Inflammatory macrophage treated with lipopolysaccharide for 4 hours (primary cell): ENCODE results near the gene CELF6.
A peak's percentile ranks its signal among the peaks of the same experiment; 100 is the strongest.

Experiments
- DNase-seq: peaks from one replicate; pipeline ENCODE4 v3.0.0-alpha.2; 2020

The CELF6 gene

DNA sequence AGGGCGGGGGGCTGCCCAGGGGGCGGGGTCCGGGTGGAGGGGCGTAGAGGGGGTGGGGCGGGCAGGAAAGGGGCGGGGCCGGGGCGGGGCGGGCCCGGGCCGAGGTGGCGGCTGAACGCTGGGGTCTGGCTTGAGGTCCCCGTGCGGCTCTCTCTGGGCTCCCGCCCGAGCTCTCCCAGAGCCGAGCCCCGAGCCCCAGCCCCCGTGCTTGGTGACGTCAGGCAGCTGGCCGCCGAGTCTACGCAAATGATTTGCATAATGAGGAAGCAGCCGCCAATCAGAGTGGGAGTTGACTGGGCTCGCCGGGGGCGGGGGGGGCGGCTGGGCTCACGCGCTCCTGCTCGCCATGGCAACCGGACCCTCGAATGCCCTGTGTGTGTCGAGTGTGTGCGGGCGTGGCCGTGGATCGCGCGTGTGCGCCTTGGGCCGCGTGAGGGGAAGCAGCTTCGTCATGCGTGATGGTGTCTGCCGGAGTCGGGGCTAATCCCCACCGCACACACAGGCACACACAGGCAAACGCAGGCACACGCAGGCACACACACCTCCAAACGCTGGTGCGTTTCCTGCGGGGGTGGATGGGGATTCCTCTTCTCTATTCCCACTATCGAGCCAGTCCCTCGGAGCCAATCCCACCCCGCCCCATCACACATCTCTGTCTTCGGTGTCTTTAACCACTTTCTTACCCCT, at the start of gene CELF6:
Gene CELF6, minus strand, starts transcription at position 173 of the 687 bp plus-strand sequence. CDS start 283 bp downstream, outside the sequence.
- peak; percentile 87 for DNase-seq

DNA sequence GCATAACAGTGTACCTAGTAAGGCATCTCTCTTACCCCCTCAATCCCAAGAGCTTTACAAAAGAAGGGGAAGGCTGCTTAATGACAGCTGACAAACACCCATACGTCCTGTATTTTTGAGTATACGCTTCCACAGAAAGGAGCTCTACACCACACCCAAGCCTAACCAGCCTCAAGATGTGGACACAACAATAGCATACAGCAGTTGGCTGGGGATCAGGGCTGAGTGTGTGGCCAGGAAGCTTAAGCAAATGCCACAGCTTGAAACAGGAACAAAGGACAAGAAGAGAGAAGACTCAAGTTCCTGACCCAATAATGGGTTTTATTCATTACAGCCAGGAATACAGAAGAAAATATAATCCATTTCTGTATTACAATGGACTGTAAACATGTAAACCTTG, 48.9 kb upstream of the CELF6 start:
- DNase-seq, result peak; percentile 78

DNA sequence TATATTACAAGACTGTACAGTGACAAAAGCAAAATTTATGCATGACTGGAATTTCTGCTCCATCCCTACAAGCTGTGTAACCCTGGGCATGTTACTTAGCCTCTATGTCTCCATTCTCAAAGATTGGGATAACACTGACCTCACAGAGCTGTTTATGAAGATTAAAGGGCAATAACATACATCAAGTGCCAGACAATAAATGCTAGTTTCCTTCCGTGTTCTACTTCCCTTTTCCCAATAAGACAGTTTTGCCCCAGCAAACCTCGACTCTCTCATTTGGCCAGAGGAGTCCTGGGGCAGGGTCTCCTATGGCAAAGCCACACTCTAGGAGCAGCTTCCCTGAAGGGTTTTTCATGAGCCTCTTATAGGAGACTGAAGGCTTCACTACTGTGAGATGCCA, 48.4 kb upstream of the CELF6 start:
- DNase-seq, result peak; percentile 46

DNA sequence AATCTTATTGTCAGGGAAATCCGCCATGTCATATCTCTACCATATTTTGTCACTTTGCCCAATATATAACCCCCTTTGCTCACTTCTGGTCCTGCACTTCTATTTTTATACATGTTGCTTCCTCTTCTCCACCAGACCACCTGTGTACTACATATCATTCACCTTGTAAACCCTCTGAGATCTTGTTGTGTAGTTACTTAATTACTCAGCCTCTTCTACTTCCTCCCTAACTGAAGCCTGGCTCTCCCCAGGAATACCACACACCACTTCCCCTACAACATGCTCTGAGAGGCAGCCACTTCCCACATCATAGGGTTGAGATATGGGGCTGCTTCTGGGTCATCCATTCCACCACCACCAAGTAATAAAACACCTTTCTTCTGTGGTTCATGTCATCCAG, 45.9 kb upstream of the CELF6 start:
- peak; percentile 72 for DNase-seq

DNA sequence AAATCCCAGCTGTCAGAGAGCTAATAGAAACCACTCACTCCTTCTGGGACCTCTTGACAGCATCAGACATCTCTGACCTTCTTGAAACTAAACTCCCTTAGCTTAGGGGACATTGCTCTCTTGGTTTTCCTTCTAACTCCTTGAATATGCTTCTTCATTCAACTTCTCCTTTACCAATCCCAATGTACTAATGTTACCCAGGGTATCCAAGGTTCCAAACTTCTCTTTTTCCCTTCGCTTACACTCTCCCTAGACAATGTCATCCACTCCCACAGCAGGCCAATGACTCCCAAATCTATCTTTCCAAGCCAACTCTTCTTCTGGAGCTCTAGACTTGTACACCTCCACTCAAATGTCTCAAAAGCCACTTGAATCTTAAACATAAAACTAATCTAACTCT, 41.2 kb upstream of the CELF6 start:
- DNase-seq, result peak; percentile 28

DNA sequence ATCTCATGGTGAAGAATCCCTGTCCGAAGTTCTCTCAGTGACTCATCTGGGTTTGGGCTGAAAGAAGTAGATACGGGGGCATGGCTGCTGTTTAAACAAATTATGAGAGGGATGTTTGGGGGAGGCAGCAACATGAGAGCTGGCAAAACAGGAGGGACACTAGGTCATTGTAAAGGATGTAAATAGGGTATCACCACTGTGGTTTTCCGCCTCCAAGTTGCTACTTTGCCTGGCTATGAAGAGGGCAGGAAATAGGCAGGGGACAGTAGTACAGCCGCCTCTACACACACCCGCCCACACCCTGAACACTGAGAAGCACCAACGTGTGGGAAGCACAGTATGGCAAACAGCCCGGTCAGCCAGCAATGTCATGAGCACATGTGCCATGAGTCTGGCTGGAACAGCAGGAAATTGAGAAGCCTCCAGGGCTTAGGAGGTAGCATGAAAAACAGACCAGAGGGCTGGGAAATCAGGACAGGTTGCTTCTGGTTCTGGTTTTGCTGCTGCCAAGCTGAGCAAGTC, 38.8 kb upstream of the CELF6 start:
- DNase-seq, result peak; percentile 83

DNA sequence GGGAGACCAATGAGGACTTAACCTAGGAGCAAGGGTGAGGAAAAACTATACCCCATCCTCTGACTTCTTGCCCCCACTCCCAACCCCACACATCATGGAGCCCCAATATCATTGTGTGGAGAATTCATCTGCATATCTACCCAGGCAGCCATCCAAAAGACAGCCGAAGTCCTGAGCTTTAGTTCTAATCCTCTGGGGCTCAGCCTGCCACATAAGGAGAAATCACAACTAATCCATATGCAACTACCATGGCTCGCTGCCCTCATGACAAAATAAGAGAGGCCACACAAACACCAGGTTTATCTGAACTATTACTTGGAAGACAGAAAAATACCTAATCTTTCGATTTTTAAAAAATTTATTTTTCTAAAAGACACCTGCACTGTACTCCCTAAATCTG, 38.2 kb upstream of the CELF6 start:
- DNase-seq, result no peak

DNA sequence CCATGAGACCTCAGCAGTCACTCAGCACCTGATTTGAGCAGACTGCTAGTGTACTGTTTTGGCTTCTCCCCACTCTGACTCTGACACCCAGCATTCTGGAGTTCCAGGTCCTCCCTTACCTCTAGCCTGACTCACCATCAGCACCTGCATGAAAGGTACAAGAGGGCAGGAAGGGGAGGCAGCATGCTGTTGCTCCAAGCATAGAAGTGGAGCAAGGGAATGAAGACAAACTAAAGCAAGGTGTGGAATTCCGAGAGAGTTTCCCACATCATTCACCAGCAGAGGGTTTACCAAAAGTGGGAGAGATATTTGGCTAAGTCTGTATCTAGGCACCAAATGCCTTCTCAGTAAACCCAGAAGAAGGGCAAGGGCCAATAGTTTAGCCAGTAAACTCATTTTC, 34.5 kb upstream of the CELF6 start:
- DNase-seq, result no peak

DNA sequence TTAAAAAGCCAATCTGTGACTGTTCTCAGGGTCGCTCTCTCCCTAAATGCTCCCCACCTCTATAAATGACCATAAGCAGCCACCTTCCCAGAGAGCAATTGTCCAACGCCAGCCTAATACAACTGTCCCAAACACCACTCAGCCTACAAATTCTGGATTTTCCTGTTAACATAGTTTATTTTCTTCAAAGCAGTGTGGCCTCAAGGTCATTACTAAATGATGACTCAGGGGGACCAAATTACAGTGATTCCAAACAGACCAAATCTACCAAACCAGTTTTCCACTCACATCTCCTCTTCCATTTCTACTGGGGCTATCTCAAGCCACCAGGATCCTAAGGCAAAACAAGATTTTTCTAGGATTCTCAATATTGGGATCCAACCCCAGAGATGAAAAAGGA, 33.3 kb upstream of the CELF6 start:
- no peak for DNase-seq

DNA sequence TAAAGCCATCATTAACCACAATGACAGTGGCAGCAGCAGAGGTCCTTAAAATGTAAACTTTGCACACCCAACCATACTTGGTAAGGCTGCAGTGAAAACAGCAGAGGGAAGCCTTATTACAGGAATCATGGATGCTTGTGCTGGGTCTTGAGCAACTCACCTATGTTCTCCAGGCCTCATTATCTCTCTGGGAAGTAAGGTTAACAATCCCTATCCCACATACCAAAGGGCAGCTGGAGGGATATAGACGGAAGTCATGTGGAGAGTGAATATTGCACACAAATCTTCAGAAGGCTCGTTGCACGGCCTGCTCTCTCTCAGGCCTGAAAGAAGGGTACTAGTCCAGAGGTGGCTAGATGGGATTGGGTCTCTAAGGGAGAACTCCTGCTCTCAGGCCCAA, 25.8 kb upstream of the CELF6 start:
- no peak for DNase-seq

DNA sequence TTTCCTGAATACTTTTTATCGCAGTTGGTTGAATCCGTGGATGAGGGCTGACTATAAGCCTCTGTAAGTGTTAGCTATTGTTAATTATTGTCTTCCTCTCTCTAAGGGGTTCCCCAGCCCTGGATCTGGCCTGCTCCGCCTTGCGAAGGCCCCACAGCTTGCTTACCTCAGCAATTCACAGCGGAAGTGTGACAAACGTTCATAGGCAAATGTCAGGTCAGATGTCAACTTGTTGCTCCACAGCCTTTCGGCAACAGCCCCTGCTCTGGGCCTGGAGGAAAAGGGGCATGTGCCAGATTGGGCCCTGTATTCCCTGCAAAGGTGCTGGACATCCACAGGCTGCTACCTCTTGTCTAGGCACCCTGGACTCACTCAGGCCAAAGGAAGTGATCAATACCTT, 25.3 kb upstream of the CELF6 start:
- no peak for DNase-seq

DNA sequence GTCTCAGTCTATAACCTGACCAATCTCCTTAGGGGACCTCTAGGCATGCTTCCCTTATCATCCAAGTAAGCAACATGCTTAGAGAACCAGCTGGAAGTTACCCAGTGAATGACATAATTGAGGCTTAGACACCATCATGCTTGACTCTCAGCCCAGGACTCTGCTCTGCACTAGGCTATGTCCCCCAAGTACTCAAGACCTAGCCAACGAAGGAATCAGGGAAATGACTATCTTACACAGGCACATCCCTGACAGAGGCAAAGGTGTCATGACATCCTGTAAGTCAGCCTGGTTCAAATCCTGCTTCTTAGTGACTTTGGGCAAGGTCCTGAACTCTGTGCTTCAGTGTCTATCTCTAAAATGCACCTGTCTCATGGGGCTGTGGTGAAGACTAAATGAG, 24.6 kb upstream of the CELF6 start:
- no peak for DNase-seq

DNA sequence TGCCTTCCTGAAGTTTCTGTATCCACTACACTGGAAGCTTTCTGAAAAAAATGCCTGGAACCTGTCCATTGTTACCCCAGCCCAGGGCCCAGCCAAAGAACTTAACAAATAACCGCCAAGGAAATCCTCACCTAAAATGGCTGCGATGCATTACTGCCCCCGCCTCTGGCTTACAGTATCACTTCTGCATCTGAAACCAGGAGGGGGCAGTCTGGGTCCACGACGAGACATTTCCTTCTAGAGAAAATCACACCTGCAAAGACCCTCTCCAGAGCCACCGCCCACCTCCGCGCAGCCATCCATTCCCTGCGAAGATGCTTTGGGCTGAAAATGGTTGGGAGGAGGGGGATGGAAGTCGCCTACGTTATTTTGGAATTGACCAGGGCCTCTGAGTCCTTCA, 22.4 kb upstream of the CELF6 start:
- peak; percentile 40 for DNase-seq

DNA sequence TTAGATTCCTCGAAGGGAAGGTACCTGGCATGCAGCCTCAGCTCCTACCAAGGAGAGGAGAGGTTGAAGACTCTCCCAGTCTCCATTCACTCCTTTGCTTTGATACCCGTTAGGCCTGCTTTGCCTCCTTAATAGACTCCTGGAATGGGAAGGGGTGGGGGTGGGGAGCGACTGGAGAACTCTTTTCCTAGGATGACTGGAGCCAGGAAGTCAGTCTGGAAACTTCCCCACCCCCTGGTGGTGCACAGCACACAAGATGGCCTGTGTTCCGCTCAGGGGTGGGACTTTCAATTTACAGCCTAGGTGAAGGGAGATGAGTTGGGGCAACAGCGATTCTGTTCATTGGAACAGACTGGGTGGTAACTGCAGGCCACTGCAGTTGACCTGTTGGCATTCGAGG, 21.4 kb upstream of the CELF6 start:
- DNase-seq, result no peak

DNA sequence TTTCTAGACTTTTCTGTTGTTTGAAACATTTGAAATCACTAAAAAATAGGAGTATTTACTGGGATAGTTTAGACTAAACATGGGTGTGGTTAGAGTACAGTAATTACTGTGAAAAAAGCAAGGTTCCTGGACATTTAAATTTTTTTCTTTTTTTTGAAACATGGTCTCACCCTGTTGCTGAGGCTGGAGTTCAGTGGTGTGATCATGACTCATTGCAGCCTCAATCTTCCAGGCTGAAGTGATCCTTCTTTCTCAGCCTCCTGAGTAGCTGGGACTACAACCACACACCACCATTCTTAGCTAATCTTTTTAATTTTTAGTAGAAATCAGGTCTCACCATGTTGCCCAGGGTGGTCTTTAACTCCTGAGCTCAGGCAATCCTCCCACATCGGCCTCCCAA, 20.4 kb upstream of the CELF6 start:
- peak; percentile 46 for DNase-seq

DNA sequence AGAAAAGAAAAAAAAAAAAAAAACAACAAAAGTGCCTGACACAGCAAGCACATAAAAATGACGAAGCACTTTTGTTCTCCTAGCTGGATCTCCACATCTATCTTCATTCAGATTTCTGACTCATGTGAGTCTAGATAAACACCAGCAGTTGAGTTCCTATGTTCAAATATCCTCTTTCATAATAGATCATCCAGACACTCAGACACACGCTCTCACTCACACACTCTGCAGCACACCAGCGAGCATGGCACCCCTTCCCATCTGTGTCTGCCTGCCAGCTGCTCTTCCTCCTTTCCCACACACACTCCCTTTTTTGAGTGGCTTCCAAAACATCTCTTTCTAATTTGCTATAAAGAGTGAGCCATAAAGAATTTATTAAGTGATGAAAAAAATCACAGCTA, 19.8 kb upstream of the CELF6 start:
- peak; percentile 83 for DNase-seq

DNA sequence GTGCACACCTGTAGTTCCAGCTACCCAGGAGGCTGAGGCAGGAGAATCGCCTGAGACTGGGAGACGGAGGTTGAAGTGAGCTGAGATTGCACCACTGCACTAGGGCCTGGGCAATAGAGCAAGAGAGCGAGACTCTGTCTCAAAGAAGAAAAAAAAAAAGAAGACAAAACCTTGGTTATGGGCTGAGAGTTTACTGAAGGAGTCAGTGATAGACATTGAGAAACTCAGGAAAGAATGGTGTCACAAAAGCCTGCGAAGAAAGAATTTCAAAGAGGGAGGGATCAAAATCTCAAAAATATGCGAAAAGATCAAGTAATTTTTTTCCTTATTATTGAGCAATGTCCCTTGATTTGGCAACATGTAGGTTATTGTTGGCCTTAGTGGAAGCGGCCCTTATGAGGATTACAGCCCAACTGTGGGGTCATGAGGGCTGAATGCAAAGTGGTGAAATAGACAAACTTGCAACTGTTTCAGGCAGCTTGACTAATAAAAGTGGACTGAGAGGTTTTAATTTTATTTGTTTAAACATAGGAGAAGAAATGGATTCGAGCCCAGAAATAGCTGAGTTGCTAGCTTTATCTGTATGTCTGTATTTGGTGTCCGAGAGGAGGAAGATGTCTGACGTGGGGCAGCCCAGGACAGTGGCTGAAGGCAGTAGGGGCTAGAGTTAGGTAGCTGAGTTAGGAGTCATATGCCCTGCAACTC, 18.8 kb upstream of the CELF6 start:
- DNase-seq, result peak; percentile 84

DNA sequence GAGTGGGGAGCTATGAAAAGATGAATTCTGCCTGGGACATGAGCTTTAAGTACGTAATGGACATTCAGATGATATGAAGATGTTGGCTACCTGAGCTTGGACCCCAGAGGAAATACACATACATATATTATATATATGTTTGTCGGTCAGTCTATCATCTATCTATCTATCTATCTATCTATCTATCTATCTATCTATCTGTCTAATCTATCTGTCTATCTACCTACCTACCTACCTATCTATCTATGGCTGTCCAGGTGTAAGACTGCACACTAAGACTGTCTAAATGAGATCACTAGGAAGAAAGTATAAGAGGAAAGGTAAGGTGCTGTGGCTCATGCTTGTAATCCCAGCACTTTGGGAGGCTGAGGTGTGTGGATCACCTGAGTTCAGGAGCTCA, 18.2 kb upstream of the CELF6 start:
- no peak for DNase-seq

DNA sequence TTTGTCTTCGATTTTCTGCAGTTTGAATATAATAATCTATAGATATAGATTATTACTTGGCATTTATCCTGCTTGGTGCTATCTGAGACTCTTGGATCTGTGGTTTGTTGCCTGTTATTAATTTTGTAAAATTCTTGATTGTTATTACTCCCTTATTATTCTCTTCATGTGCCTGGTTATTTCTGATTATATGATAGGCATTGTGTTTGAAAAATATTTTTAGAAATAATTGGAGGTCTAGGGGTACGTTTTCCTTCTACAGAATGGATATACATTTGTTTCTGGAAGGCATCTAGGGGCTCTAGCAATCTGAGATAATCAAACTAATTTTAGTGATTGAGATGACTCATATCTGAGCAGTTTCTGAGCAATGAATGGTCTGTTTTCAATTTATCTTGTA, 14.9 kb upstream of the CELF6 start:
- DNase-seq, result no peak

DNA sequence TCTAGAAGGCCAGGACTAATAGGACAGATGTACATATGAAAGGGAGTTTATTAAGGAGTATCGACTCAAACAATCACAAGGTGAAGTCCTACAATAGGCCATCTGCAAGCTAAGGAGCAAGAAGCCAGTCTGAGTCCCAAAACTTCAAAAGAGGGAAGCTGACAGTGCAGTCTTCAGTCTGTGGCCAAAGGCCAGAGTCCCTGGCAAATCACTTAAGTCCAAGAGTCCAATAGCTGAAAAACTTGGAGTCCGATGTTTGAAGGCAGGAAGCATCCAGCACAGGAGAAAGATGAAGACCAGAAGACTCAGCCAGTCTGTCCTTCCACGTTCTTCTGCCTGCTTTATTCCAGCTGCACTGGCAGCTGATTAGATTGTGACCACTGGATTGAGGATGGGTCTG, 11.1 kb upstream of the CELF6 start:
- no peak for DNase-seq

DNA sequence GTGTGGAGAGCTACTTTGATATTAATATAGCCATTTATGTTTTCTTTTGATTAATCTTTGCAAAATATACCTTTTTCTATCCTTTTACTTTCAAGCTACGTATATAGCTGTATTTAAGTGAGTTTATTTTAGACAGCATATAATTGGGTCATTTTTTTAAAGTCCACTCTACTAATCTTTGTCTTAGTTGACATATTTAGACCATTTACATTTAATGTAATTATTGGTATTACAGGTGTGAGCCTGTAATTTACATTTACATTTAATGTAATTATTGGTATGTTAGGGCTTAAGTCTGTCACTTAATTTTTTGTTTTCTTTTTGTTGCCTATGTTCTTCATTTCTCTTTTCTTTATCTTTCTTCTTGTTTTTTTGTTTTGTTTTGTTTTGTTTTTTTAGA, 3.8 kb upstream of the CELF6 start:
- DNase-seq, result no peak

DNA sequence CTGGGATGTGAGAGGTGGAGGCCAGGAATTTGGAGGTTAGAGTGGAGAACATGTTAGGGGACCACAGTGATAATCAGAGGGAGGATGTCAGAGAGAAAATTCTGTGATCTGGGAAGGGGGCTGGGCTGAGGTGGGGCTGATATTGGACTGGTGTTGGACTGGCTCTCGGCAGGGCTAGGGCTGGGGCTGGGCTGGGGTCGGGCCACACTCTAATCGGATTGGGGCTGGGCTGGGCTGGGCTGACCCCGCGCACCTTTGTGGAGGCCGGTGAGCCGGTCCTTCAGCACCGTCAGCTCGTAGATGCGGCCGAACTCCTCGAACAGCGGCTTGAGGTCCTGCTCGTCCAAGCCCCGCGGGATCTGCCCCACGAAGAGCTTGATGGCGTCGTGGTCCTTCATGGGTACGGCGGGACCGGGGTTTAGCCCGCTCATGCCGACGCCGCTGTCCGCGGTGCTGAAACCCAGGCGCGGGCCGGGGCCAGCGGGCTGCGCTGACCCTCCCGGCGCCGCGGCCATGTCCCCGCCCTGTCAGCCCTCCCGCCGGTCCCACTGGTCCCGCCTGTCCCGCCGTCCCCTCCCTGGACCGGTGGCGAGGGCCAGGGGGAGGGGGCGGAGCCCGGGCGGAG, 485 bp downstream of the CELF6 start:
- DNase-seq, result peak; percentile 59

DNA sequence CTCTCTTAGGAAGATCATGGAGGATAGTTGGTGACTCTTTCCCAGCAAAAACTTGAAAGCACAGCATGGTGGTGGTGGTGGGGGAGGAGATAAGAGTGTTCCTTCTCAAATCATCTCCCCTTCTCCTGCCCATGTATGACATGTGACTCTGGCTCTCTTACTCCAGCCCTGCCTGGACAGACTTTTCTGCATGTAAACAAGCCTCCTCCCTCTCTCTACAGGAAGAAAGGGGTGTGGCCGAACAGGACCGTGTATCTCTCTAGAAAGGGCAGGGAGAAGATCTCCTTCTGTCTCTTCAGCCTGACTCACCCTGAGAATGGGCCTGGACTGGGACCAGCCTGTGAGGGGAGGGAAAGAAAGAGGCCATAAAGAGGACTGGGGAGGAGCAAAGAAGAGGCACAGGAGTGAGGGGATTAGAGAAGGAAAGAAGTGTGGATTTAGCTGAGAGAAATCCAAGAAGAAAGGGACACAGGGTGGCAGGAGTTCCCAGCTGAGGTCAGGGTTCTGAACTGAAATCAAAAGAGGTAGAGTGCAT, 1.5 kb downstream of the CELF6 start:
- no peak for DNase-seq
